ENCODE data around the gene TSHB.
A peak's percentile ranks its signal among the peaks of the same experiment; 100 is the strongest.

Gene TSHB

DNA sequence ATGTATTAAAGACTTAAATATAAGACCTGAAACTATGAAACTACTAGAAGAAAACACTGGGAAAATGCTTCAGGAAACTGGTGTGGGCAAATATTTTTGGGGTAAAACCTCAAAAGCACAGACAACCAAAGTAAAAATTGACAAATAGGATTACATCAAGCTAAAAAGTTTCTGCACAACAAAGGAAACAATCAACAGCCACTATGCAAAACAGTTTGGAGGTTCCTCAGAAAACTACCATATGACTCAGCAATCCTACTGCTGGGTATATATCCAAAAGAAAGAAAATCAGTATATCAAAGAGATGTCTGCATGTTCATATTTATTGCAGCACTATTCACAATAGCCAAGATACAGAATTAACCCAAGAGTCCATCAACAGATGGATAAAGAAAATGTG is 17.1 kb downstream of the TSHB start:
- no peak overlapping the region for H3K9ac ChIP-seq
- no peak overlapping the region for H3K4me2 ChIP-seq
- H3K79me2 ChIP-seq (ENCODE audit: insufficient read depth, low read depth), result no peaks in the 10 kb centered on the region
- H3K27me3 ChIP-seq (ENCODE audit: insufficient read depth, low read depth), result no peaks in the 10 kb centered on the region
- H3K36me3 ChIP-seq (ENCODE audit: insufficient read depth), result no peaks in the 10 kb centered on the region
- H3K27ac ChIP-seq, result no peak overlapping the region
- TF ChIP-seq, protein P1, sequence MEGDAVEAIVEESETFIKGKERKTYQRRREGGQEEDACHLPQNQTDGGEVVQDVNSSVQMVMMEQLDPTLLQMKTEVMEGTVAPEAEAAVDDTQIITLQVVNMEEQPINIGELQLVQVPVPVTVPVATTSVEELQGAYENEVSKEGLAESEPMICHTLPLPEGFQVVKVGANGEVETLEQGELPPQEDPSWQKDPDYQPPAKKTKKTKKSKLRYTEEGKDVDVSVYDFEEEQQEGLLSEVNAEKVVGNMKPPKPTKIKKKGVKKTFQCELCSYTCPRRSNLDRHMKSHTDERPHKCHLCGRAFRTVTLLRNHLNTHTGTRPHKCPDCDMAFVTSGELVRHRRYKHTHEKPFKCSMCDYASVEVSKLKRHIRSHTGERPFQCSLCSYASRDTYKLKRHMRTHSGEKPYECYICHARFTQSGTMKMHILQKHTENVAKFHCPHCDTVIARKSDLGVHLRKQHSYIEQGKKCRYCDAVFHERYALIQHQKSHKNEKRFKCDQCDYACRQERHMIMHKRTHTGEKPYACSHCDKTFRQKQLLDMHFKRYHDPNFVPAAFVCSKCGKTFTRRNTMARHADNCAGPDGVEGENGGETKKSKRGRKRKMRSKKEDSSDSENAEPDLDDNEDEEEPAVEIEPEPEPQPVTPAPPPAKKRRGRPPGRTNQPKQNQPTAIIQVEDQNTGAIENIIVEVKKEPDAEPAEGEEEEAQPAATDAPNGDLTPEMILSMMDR (conservative IDR thresholded peaks at IDR 0.05; ENCODE audit: low read depth, low read length), result no peak
- no peak overlapping the region for H3K4me3 ChIP-seq (IDR thresholded peaks at IDR 0.05; ENCODE audit: insufficient read depth, low read depth, low read length)
- no peak overlapping the region for H2AFZ ChIP-seq (ENCODE audit: low read depth)
- H4K20me1 ChIP-seq (ENCODE audit: insufficient read depth), result no peaks in the 10 kb centered on the region
- H3K4me1 ChIP-seq (ENCODE audit: low read depth, poor library complexity, severe bottlenecking), result no peaks in the 10 kb centered on the region

DNA sequence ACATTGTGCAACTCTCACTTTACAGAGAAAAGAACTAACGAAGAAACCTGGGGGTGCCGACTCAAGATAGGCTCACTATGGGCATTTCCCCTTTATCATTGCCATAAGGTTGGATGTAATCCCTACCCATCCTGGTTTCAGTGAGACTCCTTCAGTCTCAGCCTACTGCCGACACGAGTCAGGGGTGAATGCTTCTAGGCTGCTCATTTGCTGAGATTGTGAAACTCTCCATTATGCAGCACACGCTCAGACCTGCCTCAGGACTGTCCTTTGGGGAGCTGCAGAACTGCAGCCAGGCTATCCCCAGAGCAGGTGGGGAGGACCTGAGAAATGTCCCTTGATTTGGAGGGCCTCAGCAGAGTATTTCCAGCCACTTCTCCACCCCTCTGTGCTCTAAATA is 22.2 kb downstream of the TSHB start:
- TF ChIP-seq, protein P1 (conservative IDR thresholded peaks at IDR 0.05; ENCODE audit: low read depth, low read length), result no peak
- no peaks in the 10 kb centered on the region for H3K36me3 ChIP-seq (ENCODE audit: insufficient read depth)
- no peak overlapping the region for H3K4me3 ChIP-seq (IDR thresholded peaks at IDR 0.05; ENCODE audit: insufficient read depth, low read depth, low read length)
- no peaks in the 10 kb centered on the region for H4K20me1 ChIP-seq (ENCODE audit: insufficient read depth)
- no peak overlapping the region for H2AFZ ChIP-seq (ENCODE audit: low read depth)
- no peak overlapping the region for H3K4me2 ChIP-seq
- no peak overlapping the region for H3K9ac ChIP-seq
- H3K4me1 ChIP-seq (ENCODE audit: low read depth, poor library complexity, severe bottlenecking), result peaks cover 13% of the 10 kb centered on the region
- no peak overlapping the region for H3K27ac ChIP-seq
- no peaks in the 10 kb centered on the region for H3K27me3 ChIP-seq (ENCODE audit: insufficient read depth, low read depth)
- H3K79me2 ChIP-seq (ENCODE audit: insufficient read depth, low read depth), result no peaks in the 10 kb centered on the region

DNA sequence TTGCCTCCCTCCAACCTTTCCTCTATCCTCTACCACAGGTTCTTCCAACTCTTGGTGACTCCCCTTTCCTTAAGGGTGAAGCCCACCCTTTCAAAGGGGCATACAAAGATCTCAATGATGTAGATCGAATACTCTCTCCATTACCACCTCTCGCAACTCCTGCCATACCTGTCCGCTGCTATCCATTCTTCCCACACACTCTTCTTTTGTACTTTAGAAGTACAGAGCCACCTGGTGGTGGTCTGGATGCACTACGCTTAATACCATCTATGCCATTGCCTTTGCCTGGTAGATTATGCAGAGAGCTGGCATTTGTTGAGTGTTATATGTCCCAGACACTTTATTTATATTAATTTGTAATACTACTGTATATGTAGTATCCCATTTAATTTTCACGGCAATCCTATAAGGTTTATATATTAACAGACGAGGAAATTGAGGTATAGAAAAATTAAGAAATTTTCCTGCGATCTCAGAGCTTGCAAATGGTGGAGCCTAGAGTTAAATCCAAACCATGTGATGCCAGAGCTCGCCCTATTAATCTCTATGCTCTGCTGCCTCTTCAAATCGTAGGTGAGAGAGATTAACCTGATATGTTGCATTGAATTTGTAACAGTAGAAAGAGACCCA is 22.9 kb downstream of the TSHB start:
- Histone ChIP-seq H3K4me3 (IDR thresholded peaks at IDR 0.05; ENCODE audit: insufficient read depth, low read depth, low read length) (no peak overlapping the region), H2AFZ (ENCODE audit: low read depth) (no peak overlapping the region), H3K4me1 (ENCODE audit: low read depth, poor library complexity, severe bottlenecking) (peaks cover 18% of the 10 kb centered on the region), H3K27me3 (ENCODE audit: insufficient read depth, low read depth) (no peaks in the 10 kb centered on the region), H3K27ac (no peak overlapping the region), H4K20me1 (ENCODE audit: insufficient read depth) (no peaks in the 10 kb centered on the region), H3K9ac (no peak overlapping the region), H3K36me3 (ENCODE audit: insufficient read depth) (no peaks in the 10 kb centered on the region), H3K79me2 (ENCODE audit: insufficient read depth, low read depth) (no peaks in the 10 kb centered on the region), H3K4me2 (no peak overlapping the region)
- TF ChIP-seq, protein P1 (conservative IDR thresholded peaks at IDR 0.05; ENCODE audit: low read depth, low read length), result peak; percentile 87

DNA sequence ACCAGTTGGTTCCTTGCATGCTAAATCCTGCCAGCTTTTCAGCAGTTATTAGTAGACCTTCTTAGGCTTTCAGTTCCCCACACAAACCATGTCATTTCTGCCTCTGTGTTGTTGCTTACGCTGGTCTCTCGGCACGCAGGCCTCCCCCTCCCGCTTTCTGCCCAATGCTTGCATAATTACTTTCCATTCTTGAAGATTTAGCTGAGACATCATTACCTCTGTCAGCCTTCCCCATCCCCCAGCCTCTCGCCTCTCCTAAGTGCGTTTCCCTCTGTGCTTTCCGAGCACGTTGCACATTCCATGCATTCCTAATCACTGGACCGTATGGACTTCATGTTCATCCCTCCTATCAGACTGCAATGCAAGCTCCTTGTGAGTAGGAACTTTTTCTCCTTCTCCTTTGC is 26.8 kb downstream of the TSHB start:
- H3K4me1 ChIP-seq (ENCODE audit: low read depth, poor library complexity, severe bottlenecking), result peaks cover 18% of the 10 kb centered on the region
- no peaks in the 10 kb centered on the region for H3K79me2 ChIP-seq (ENCODE audit: insufficient read depth, low read depth)
- no peaks in the 10 kb centered on the region for H3K27me3 ChIP-seq (ENCODE audit: insufficient read depth, low read depth)
- no peaks in the 10 kb centered on the region for H3K36me3 ChIP-seq (ENCODE audit: insufficient read depth)
- H2AFZ ChIP-seq (ENCODE audit: low read depth), result no peak overlapping the region
- no peak overlapping the region for H3K4me3 ChIP-seq (IDR thresholded peaks at IDR 0.05; ENCODE audit: insufficient read depth, low read depth, low read length)
- no peaks in the 10 kb centered on the region for H4K20me1 ChIP-seq (ENCODE audit: insufficient read depth)
- H3K9ac ChIP-seq, result no peak overlapping the region
- TF ChIP-seq, protein P1 (conservative IDR thresholded peaks at IDR 0.05; ENCODE audit: low read depth, low read length), result no peak
- H3K27ac ChIP-seq, result no peak overlapping the region
- no peak overlapping the region for H3K4me2 ChIP-seq
